K562 (cell line): Measurements from ENCODE around the gene IGF2R. TPM values are rescaled to one million over a fixed set of nuclear protein-coding genes. Genes with fewer than 3 reads are reported as not detected.

ENCODE experiments used
- CGGBP1 ChIP-seq: fragments of 250-450 bp; sonication (Bioruptor Pico); IDR thresholded peaks from 2 replicates; pipeline ENCODE4 v1.9.0; 2021; ENCODE audit warnings: mild to moderate bottlenecking
- DNMT1 ChIP-seq: fragments of 450-650 bp; IDR thresholded peaks from 2 replicates; pipeline ENCODE4 v1.6.1; 2016; ENCODE audit warnings: antibody characterized with exemption, mild to moderate bottlenecking
- EWSR1 ChIP-seq: fragments of 450-650 bp; IDR thresholded peaks from 2 replicates; pipeline ENCODE4 v1.6.1; 2018; ENCODE audit warnings: borderline replicate concordance, mild to moderate bottlenecking, low read depth, moderate library complexity; ENCODE audit not compliant: partially characterized antibody
- FOSL1 ChIP-seq: fragments of 200-800 bp; sonication (Bioruptor generic); conservative IDR thresholded peaks from 2 replicates; pipeline ENCODE4 v1.6.1; 2016; ENCODE audit warnings: missing genetic modification characterization, missing compliant biosample characterization
- FUS ChIP-seq: fragments of 200-400 bp; formaldehyde crosslinking; optimal IDR thresholded peaks from 2 replicates; pipeline ENCODE3; 2017; ENCODE audit warnings: low read depth, low read length
- MTF1 ChIP-seq: fragments of 250-450 bp; sonication (Bioruptor Pico); IDR thresholded peaks from 2 replicates; pipeline ENCODE4 v1.9.0; 2021; ENCODE audit warnings: moderate library complexity, mild to moderate bottlenecking, inconsistent platforms, borderline replicate concordance
- NR4A1 ChIP-seq, 2 experiments: fragments of 250-450 bp in 1 of 2; fragments of 450-650 bp in 1 of 2; sonication (Bioruptor Pico) in 1 of 2; IDR thresholded peaks; 2 replicates each; pipeline versions ENCODE4 v1.4.0 to v1.6.1; 2016 to 2020; ENCODE audit warnings: mild to moderate bottlenecking in 2 of 2, missing compliant biosample characterization in 1 of 2, missing genetic modification characterization in 1 of 2, moderate library complexity in 1 of 2
- ZBTB5 ChIP-seq: fragments of 450-650 bp; IDR thresholded peaks from 2 replicates; pipeline ENCODE4 v1.6.1; 2017; ENCODE audit warnings: antibody characterized with exemption
- ZNF407 ChIP-seq: fragments of 450-650 bp; IDR thresholded peaks from 2 replicates; pipeline ENCODE4 v1.6.1; 2016; ENCODE audit warnings: low read depth
- ZNF431 ChIP-seq: sonication (generic); formaldehyde crosslinking; IDR thresholded peaks from 2 replicates; pipeline ENCODE4 v1.8.0; 2022; ENCODE audit warnings: mild to moderate bottlenecking, missing genetic modification reagents
- ZNF592 ChIP-seq: fragments of 450-650 bp; IDR thresholded peaks from 2 replicates; pipeline ENCODE4 v1.6.1; 2017; ENCODE audit warnings: antibody characterized with exemption, mild to moderate bottlenecking
- polyA plus RNA-seq, 8 experiments: library from polyadenylated mRNA; depleted of rRNA in 4 of 8; stranded (reverse) in 5 of 8; unstranded in 3 of 8; fragments of >200 nt; fragmentation: Nextera tagmentation in 2 of 8; fragmentation: Illumina TruSeq in 1 of 8; extraction: Ambion mirVana in 2 of 8; extraction: Trizol in 1 of 8; gene quantifications; 2 replicates each; pipeline versions ENCODE4 v1.2.1 to v1.2.3, GENCODE V29; 2011 to 2014; ENCODE audit warnings: inconsistent platforms in 1 of 8, missing spikeins in 1 of 8
- total RNA-seq, 7 experiments: library from RNA; depleted of rRNA in 6 of 7; stranded (reverse); fragments of >200 nt in 6 of 7; fragmentation: Illumina TruSeq in 2 of 7; extraction: Trizol in 2 of 7; gene quantifications; 2 replicates each; pipeline versions ENCODE4 v1.2.1 to v1.2.3, GENCODE V29; 2011 to 2021; ENCODE audit warnings: low replicate concordance in 1 of 7

The IGF2R gene
- total and polyA plus RNA-seq, 9 of the 15 experiments (the other 6 are each of a cell fraction or from before 2014, with no cell fraction given) = 3.5 to 92.3 (median 34.5) TPM

- TF ChIP-seq ZNF407 (no peak), MTF1 (CRISPR knock-in tag) (no peak), EWSR1 (no peak), CGGBP1 (CRISPR knock-in tag) (no peak), FOSL1 (peak; percentile 76), ZNF592 (peak; percentile 82), DNMT1 (no peak), NR4A1 (CRISPR knock-in tag; IDR thresholded peaks at IDR 0.05) (no peak), NR4A1 (tag; IDR thresholded peaks at IDR 0.05) (peak; percentile 86), ZBTB5 (peak; percentile 58; the same call in 1 of the 2 replicates), FUS (no peak), ZNF431 (CRISPR knock-in tag) (no peak)
Observed at GRCh38 chr6:160101277-160102205, 132.7 kb downstream of the IGF2R start (continued).
